GM21381 (cell line): ENCODE measurements around the gene THAP5.
A peak's percentile ranks its signal among the peaks of the same experiment; 100 is the strongest.
"Not testable (repeated sequence)": the region's sequence is repeated elsewhere in the genome, so short reads cannot be mapped to it uniquely, and the experiment has no call there.

Experiments
- ATAC-seq: cut with Tn5 transposase; IDR thresholded peaks from one replicate; pipeline ENCODE4 v1.9.1; 2021; ENCODE audit warnings: mild to moderate bottlenecking, moderate library complexity; ENCODE audit not compliant: unreplicated experiment

THAP5 gene

GRCh38 chr7:108585843-108586242 is 16.3 kb upstream of the THAP5 start:
- no peak for ATAC-seq

GRCh38 chr7:108584211-108584610 is 14.7 kb upstream of the THAP5 start:
- ATAC-seq, result no peak

- no peak for ATAC-seq
Measured at GRCh38 chr7:108581655-108582491, 12.4 kb upstream of the THAP5 start.

- ATAC-seq, result no peak
Measured at GRCh38 chr7:108580298-108580697, 10.8 kb upstream of the THAP5 start.

- no peak for ATAC-seq
Measured at GRCh38 chr7:108578937-108579336, 9.4 kb upstream of the THAP5 start.

- no peak for ATAC-seq
Measured at GRCh38 chr7:108576116-108576515, 6.6 kb upstream of the THAP5 start.

- ATAC-seq, result no peak
Measured at GRCh38 chr7:108575156-108575555, 5.7 kb upstream of the THAP5 start.

- no peak for ATAC-seq
Measured at GRCh38 chr7:108572480-108572879, 3.0 kb upstream of the THAP5 start.

- ATAC-seq, result peak; percentile 28
Measured at GRCh38 chr7:108570146-108570755, 745 bp upstream of the THAP5 start.

GRCh38 chr7:108568801-108569380 is 615 bp downstream of the THAP5 start:
- ATAC-seq, result no peak

- ATAC-seq, result no peak
Measured at GRCh38 chr7:108565987-108566386, 3.5 kb downstream of the THAP5 start.

GRCh38 chr7:108561047-108561619 is 8.4 kb downstream of the THAP5 start:
- ATAC-seq, result no peak

- no peak for ATAC-seq
Measured at GRCh38 chr7:108559253-108559652, 10.3 kb downstream of the THAP5 start.

GRCh38 chr7:108557617-108558016 is 11.9 kb downstream of the THAP5 start:
- ATAC-seq, result no peak

- ATAC-seq, result no peak
Measured at GRCh38 chr7:108557191-108557590, 12.3 kb downstream of the THAP5 start.

GRCh38 chr7:108556665-108557064 is 12.8 kb downstream of the THAP5 start:
- not testable (repeated sequence) for ATAC-seq

GRCh38 chr7:108548141-108548896 is 21.2 kb downstream of the THAP5 start:
- not testable (repeated sequence) for ATAC-seq

GRCh38 chr7:108541478-108541877 is 28.0 kb downstream of the THAP5 start:
- no peak for ATAC-seq

- ATAC-seq, result not testable (repeated sequence)
Measured at GRCh38 chr7:108538685-108539084, 30.8 kb downstream of the THAP5 start.

- not testable (repeated sequence) for ATAC-seq
Measured at GRCh38 chr7:108538236-108538635, 31.3 kb downstream of the THAP5 start.

- ATAC-seq, result no peak
Measured at GRCh38 chr7:108537229-108537628, 32.3 kb downstream of the THAP5 start.
